Skeletal muscle tissue (tissue), 4 donors: ENCODE measurements around the gene POLR1A. TPM values are rescaled to one million over a fixed set of nuclear protein-coding genes. Genes with fewer than 3 reads are reported as not detected.
A peak's percentile ranks its signal among the peaks of the same experiment; 100 is the strongest.

Experiments used
- H3K27ac ChIP-seq: one replicate; pipeline ENCODE4 v1.7.0; 2013; ENCODE audit warnings: mild to moderate bottlenecking, low read depth, low read length, inconsistent platforms
- H3K27me3 ChIP-seq, 3 donors: one replicate each; pipeline ENCODE4 v1.7.0; 2013; ENCODE audit warnings: low read length in 3 of 3; ENCODE audit not compliant: control insufficient read depth in 3 of 3, insufficient read depth in 3 of 3
- H3K36me3 ChIP-seq, 3 donors: one replicate each; pipeline ENCODE4 v1.7.0; 2013; ENCODE audit warnings: low read length in 3 of 3; ENCODE audit not compliant: control insufficient read depth in 3 of 3, insufficient read depth in 3 of 3
- H3K4me1 ChIP-seq, 3 donors: one replicate each; pipeline ENCODE4 v1.7.0; 2013; ENCODE audit warnings: low read length in 3 of 3, mild to moderate bottlenecking in 3 of 3; ENCODE audit not compliant: control insufficient read depth in 3 of 3, insufficient read depth in 3 of 3
- H3K4me3 ChIP-seq, 3 donors: one replicate each; pipeline ENCODE4 v1.7.0; 2013; ENCODE audit warnings: low read length in 3 of 3
- H3K9ac ChIP-seq, 3 donors: one replicate each; pipeline ENCODE4 v1.7.0; 2013; ENCODE audit warnings: low read length in 3 of 3, mild to moderate bottlenecking in 3 of 3, moderate library complexity in 2 of 3, low read depth in 1 of 3
- H3K9me3 ChIP-seq, 3 donors: one replicate each; pipeline ENCODE4 v1.7.0; 2013; ENCODE audit warnings: low read length in 3 of 3; ENCODE audit not compliant: control insufficient read depth in 3 of 3
- total RNA-seq: library from RNA; depleted of rRNA; stranded (reverse); fragments of >200 nt; gene quantifications from one replicate; pipeline ENCODE4 v1.2.3, GENCODE V29; 2014
- donor health status: Osteomylitis.

Gene POLR1A
- total RNA-seq, 1 donor from 2014 or later: 13.6 TPM

DNA sequence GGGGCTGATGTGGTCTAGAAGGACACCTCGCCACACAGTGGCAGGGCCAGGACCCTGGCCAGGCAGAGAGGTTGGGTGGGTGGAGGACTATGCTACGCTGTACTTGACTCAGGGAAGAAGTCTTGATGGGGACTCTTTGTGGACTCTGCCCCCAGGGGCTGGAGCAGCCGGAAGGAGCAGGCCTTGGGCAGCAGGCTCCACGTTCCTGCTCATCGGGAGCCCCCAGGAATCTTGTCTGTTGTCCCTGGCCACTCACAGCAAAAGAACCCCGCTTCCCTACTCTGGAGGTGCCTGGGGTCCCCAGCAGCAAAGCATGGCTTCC, 79.0 kb downstream of the POLR1A start:
- Histone ChIP-seq H3K4me3 (no peak overlapping the region), H3K9me3 (no peaks in the 10 kb centered on the region), H3K9ac (peak overlapping the region in 1 of 3 donors; percentile 16), H3K4me1 (peaks cover 13 to 37% (median 25%) of the 10 kb centered on the region in 3 donors), H3K36me3 (peaks cover 53 to 61% (median 56%) of the 10 kb centered on the region in 3 donors), H3K27ac (peak overlapping the region; percentile 40), H3K27me3 (no peaks in the 10 kb centered on the region)

DNA sequence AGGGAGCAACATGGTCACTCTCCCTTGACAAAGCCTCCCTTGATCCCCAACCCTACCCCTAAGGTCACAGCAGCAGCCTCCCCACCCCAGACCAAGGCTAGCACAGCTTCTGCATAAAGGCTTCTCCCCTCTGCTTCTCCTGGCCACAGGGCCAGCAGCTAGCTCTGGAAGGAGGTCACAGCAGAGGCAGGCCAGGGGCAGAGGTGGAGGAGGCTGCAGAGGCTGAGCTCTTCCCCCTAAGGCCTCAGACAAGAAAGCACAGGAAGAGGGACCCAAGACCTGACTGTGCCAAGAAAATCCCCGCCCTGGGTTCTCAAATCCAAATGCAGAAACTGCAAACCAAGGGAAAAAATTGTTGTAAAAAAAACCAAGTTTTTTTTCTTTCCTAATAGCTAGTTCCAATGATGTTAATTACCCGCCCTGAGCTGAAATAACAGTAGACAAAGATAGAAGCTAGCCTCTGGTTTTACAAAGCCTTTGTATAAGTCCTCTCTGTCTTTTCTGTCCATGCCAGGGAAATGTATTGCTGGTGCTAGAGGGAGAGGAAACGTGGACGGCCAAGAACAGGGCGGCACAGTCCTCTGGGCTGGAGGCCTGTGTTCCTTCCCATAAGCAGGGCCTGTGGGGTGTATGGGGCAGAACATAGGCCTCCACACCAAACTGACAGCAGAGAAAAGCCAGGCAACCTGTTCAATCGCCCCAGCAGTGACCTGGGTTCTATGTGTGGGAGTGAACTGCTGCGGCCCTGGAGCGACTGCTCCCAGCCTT, 79.5 kb downstream of the POLR1A start:
- Histone ChIP-seq H3K9me3 (no peaks in the 10 kb centered on the region), H3K4me3 (no peak overlapping the region), H3K36me3 (peaks cover 48 to 55% (median 51%) of the 10 kb centered on the region in 3 donors), H3K4me1 (peaks cover 17 to 43% (median 30%) of the 10 kb centered on the region in 3 donors), H3K27ac (peak overlapping the region; percentile 40), H3K27me3 (no peaks in the 10 kb centered on the region), H3K9ac (no peak overlapping the region)

DNA sequence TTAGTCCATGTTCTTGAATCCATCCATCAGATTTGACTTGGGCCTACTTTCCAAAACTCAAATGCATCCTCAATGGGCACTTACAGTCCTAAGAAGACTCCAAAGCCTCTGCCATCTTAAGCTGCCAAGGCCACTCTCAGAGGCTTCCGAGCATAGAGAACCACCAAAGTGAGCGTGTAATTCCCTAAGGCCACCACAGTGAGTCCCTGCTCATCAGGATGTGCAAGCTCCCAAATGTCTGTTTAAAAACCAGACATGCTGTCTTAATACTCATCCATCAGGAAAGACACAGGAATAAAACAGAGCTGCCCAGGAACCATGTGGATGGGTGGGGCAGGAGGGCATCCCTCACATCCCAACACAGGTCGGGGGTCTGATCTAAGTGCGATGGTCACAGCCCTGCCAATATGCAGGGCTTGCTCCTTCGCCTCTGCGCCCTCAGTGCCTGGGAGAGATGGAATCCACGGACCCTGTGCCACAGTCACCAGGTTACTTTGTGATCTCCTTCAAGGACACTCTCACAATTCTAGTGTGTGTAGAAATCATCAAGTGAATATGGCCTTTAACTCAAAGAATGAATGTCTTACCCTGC, 80.4 kb downstream of the POLR1A start:
- no peak overlapping the region for H3K4me3 ChIP-seq
- H3K4me1 ChIP-seq: peaks cover 23 to 50% (median 36%) of the 10 kb centered on the region in 3 donors
- H3K27ac ChIP-seq: peak overlapping the region; percentile 40
- no peak overlapping the region for H3K9ac ChIP-seq
- no peaks in the 10 kb centered on the region for H3K9me3 ChIP-seq
- no peaks in the 10 kb centered on the region for H3K27me3 ChIP-seq
- H3K36me3 ChIP-seq: peaks cover 40 to 47% (median 43%) of the 10 kb centered on the region in 3 donors

DNA sequence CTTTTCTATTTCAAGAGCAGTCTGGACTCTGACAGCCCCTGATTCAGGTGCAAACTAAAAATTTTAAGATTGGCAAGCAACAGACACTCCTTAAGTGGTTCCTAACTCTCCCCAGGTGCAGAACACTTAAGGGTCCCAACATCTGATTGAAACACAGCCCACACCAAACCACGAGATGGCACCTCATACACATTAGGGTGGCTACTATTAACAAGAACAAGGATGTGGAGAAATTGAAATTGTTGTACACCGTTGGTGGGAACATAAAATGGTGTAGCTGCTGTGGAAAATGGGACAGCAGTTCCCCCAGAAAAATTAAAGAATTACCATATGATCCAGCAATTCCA, 82.3 kb downstream of the POLR1A start:
- Histone ChIP-seq H3K27me3 (no peaks in the 10 kb centered on the region), H3K9ac (no peak overlapping the region), H3K4me3 (no peak overlapping the region), H3K4me1 (peaks cover 20 to 43% (median 30%) of the 10 kb centered on the region in 3 donors), H3K27ac (no peak overlapping the region), H3K36me3 (peaks cover 28 to 32% (median 32%) of the 10 kb centered on the region in 3 donors), H3K9me3 (no peaks in the 10 kb centered on the region)

DNA sequence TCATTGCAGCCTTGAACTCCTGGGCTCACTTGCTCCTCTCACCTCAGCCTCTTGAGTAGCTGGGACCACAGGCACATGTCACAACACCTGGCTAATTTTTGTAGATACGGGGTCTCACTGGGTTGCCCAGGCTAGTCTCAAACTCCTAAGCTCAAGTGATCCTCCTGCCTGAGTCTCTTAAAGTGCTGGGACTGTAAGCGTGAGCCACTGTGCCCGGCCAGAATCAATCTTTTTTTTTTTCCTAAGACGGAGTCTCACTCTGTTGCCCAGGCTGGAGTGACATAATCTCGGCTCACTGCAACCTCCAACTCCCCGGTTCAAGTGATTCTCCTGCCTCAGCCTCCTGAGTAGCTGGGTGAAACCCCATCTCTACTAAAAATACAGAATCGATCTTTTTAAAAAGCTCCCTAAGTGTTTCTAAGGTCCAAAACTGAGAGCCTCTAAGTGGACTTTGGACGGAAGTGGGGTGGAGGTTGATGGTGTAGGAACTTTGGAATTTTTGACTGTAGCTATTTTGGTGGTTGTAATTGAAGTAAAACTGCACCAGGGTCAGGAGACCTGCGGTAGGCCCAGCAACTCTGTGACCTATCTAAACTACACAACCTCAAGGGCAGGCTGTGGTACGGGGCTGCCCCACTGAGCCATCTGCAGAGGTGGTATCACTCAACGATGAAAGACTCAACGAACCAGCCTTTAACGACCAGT, 82.9 kb downstream of the POLR1A start:
- H3K4me3 ChIP-seq: no peak overlapping the region
- peaks cover 23 to 27% (median 26%) of the 10 kb centered on the region in 3 donors for H3K36me3 ChIP-seq
- no peak overlapping the region for H3K27ac ChIP-seq
- H3K4me1 ChIP-seq: peaks cover 20 to 43% (median 30%) of the 10 kb centered on the region in 3 donors
- H3K27me3 ChIP-seq: no peaks in the 10 kb centered on the region
- no peak overlapping the region for H3K9ac ChIP-seq
- H3K9me3 ChIP-seq: no peaks in the 10 kb centered on the region

DNA sequence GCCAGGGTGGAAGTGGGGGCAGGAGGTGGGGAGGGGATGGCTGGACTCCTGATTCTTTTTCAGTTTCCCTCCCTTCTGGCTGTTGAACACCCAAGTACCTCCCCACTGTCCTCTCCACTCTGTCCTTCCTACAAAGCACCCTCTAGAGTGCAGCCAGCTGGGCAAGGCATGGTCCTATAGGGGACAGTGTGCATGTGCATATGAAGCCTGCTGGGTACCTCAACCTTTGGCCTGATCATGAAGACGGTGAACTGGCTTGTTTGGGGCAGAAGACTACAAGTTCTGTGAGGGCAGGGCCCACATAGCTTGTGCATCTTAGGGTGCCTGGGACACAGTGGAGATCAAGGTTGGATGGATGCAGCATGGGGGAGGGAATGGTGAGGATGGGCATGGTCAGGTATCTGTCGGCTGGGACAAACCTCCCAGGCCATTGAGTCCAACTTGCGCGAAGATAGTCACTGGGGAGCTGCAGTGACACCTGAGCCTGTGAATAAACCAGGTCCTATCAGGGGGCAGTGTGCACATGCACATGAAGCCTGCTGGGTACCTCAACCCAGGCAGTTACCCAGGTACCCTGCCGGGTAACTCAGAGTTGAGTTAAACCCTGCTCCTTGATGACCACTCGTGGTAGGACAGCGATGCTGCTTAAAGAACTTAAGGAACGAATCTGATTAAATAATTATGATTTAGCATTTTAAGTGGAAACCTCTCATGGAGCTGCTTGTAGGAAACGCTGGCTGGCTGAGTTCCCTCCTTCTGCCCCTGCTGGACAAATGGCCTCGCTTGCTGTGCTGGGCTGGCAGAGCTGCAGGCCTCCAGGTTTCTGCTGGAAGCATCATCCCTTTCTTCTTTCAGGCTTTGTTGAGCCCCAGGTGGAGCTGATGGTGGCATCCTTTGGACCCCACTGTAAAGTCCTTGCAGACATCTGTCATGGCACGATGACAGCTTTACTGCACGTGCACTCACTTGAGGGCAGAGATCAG, 84.0 kb downstream of the POLR1A start:
- peaks cover 12 to 17% (median 16%) of the 10 kb centered on the region in 3 donors for H3K36me3 ChIP-seq
- peak overlapping the region in 1 of 3 donors; percentile 27 for H3K9ac ChIP-seq
- H3K4me3 ChIP-seq: no peak overlapping the region
- H3K4me1 ChIP-seq: peaks cover 26 to 46% (median 31%) of the 10 kb centered on the region in 3 donors
- no peak overlapping the region for H3K27ac ChIP-seq
- H3K9me3 ChIP-seq: no peaks in the 10 kb centered on the region
- H3K27me3 ChIP-seq: no peaks in the 10 kb centered on the region

DNA sequence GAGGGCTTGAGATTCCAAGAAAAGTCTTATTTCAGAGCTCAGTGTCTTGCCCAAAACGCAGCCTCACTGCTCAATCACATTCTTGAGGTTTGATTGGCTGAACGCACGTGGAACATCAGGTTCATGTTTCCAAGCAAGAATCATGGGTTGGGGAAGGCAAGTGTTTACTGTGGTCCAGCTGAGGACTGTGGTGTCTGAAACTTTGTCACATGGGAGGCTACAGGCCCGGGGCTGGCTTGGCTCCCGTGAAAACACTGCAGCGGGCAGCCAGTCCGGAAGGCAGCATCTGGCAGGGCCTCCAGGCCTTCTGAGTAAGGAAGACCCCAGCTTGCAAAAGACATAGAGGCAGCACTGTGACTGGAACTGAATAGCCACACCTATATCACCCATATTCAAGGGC, 84.7 kb downstream of the POLR1A start:
- Histone ChIP-seq H3K9ac (peak overlapping the region in 2 of 3 donors; percentile 5 to 27), H3K36me3 (peaks cover 8 to 11% (median 9%) of the 10 kb centered on the region in 3 donors), H3K27ac (peak overlapping the region; percentile 58), H3K9me3 (no peaks in the 10 kb centered on the region), H3K27me3 (no peaks in the 10 kb centered on the region), H3K4me3 (no peak overlapping the region), H3K4me1 (peaks cover 27 to 42% (median 33%) of the 10 kb centered on the region in 3 donors)

DNA sequence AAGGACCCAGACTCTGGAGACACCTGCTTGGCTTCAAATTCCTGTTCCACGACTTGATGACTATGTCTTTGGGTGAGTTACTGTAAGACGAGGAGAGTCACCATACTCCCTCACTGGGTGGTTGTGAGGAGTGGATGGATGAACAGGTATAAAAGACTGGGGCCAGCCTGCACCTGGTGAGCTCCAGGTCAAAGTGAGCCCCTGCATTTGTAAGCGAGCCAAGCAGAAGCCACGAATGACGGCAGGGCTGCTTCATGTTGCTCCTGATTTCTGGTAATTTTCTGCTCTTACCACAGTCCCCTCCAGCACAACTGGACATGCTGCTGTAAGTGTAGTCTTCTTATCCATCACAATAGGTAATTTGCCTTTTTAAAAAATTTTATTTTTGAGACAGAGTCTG, 86.6 kb downstream of the POLR1A start:
- no peak overlapping the region for H3K27ac ChIP-seq
- peaks cover 0 to 4% (median 0%) of the 10 kb centered on the region in 3 donors for H3K9me3 ChIP-seq
- H3K4me1 ChIP-seq: peaks cover 27 to 35% (median 33%) of the 10 kb centered on the region in 3 donors
- no peaks in the 10 kb centered on the region for H3K27me3 ChIP-seq
- H3K4me3 ChIP-seq: no peak overlapping the region
- no peaks in the 10 kb centered on the region for H3K36me3 ChIP-seq
- H3K9ac ChIP-seq: no peak overlapping the region
